Metanephros (tissue), 1 donor: ENCODE data around the gene TMEM114. TPM values are rescaled to one million over a fixed set of nuclear protein-coding genes. Genes with fewer than 3 reads are reported as not detected.

Experiments used
- total RNA-seq: library from RNA; depleted of rRNA; stranded (reverse); fragments of >200 nt; gene quantifications from one replicate; pipeline ENCODE4 v1.2.3, GENCODE V29; 2014

Gene TMEM114
- total RNA-seq: not detected

DNA sequence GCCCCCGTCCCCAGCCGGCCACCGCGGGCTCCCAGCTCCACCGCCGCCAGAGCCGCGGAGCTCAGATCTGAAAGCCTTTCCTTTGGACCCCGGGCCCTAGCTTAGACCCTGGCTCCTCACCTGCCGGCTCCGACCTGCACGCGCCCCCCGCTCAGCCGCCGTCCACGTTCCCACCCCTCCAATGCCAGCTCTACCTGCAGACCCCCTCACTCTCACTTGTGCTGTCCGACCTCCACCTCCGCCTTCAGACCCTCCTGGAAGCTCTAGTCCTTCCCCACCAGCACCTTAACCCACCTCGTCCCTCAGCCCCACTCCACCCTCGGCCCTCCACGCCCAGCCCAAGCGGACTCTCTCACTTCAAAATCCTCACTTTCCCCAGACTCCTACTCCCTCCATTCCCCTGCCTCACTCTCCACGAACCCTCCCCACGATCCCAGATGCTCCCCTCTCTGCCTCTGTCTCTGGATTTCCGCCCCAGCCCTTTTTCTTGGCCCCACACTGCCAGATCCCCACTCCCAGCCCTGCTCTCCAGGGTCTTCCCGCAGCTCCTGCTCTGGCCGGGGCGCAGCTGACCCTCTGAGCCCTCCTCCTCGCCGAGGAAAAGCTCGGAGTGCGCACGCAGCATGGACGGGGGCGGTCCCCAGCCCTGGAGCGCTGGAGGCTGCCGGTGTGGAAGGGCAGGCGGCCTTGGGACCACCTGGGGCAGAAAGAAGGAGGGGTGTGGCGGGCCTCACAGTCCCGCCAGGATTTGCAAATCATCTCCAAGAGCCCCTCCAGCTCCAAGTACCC is at the start of gene TMEM114:
TSS of gene TMEM114 (minus strand) at position 612 of the 789 bp plus-strand sequence. CDS start 673 bp downstream, outside the sequence.

DNA sequence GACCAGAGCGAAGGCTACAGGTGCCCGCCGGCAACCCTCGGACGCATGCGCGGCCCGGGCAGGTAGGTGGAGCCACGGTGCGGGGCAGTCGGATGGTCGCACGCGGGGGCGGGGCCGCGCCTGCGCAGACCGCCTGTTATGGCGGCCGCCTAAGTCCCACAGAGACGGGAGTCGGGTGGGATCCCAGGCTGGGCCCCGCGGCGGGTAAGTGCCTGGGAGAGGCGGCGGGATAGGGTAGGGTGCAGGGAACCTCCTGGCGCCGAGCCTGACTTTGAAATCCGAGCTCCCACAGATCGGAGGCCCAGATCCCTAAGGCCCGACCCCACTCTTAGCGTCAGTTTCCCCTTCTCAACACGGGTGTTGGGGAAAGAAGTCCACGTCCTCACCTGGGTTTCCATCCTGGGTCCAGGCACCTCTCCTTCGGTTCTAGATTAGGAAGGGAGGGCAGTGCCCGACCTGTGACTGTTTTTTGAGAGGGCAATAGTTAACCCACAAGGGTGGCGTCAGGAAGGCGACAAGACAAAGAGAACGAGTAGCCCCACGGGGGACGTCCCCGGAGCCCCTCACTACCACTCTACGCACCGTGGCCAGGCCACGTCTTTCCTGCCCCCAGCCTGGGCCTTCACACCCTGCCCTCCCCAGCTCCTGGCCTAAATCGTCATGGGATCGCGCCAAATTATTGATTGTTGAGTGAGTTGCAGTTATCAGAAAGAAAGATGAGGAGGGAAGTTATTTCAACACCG is 31.4 kb upstream of the TMEM114 start, which contains the start of gene METTL22:
TSS of gene METTL22 (plus strand) at position 127 of the 743 bp plus-strand sequence. CDS start 3,968 bp downstream, outside the sequence.

Other genes starting within 250 kb of the TMEM114 start
- 42.9 TPM for gene METTL22, start 31.2 kb upstream of the TMEM114 start, total RNA-seq
- gene ABAT, start 84.1 kb upstream of the TMEM114 start, total RNA-seq: 29.8 TPM
- 8.4 TPM for gene TMEM186, start 207.1 kb upstream of the TMEM114 start, total RNA-seq
- gene PMM2, start 207.3 kb upstream of the TMEM114 start, total RNA-seq: 19.8 TPM